ENCODE measurements around the gene CD2AP. TPM values are rescaled to one million over a fixed set of nuclear protein-coding genes. Genes with fewer than 3 reads are reported as not detected.

Gene CD2AP
- total RNA-seq, 2 donors from 2014 or later: 27.1 to 29.1 TPM

GRCh38 chr6:47631269-47631772, 153.7 kb downstream of the CD2AP start:
- Histone ChIP-seq H3K36me3 (no peaks in the 10 kb centered on the region), H3K4me1 (ENCODE audit: control insufficient read depth in 1 of 2, low read depth in 2 of 2) (peaks cover 3 to 5% of the 10 kb centered on the region in 2 donors), H3K4me3 (no peak overlapping the region), H3K27me3 (replicated peaks; ENCODE audit: insufficient read depth) (no peaks in the 10 kb centered on the region), H3K27ac (no peak overlapping the region), H3K9me3 (no peaks in the 10 kb centered on the region)
- ATAC-seq (ENCODE audit: insufficient number of reproducible peaks, low FRiP score, low read depth) (peak; percentile 13), DNase-seq (ENCODE audit: low spot score) (no peak)
- peak; percentile 54 for TF ChIP-seq CTCF (IDR thresholded peaks at IDR 0.05)

GRCh38 chr6:47631797-47632196, 154.2 kb downstream of the CD2AP start:
- Histone ChIP-seq H3K36me3 (no peaks in the 10 kb centered on the region), H3K27me3 (replicated peaks; ENCODE audit: insufficient read depth) (no peaks in the 10 kb centered on the region), H3K4me3 (no peak overlapping the region), H3K27ac (no peak overlapping the region), H3K4me1 (ENCODE audit: control insufficient read depth in 1 of 2, low read depth in 2 of 2) (peaks cover 3 to 5% of the 10 kb centered on the region in 2 donors), H3K9me3 (no peaks in the 10 kb centered on the region)
- ATAC-seq (ENCODE audit: insufficient number of reproducible peaks, low FRiP score, low read depth) (no peak), DNase-seq (ENCODE audit: low spot score) (no peak)
- TF ChIP-seq CTCF (IDR thresholded peaks at IDR 0.05): no peak

GRCh38 chr6:47633141-47633540, 155.6 kb downstream of the CD2AP start:
- H3K9me3 ChIP-seq: no peaks in the 10 kb centered on the region
- no peak for ATAC-seq (ENCODE audit: insufficient number of reproducible peaks, low FRiP score, low read depth)
- H3K4me1 ChIP-seq (ENCODE audit: control insufficient read depth in 1 of 2, low read depth in 2 of 2): peaks cover 3 to 5% of the 10 kb centered on the region in 2 donors

GRCh38 chr6:47634210-47635047, 156.8 kb downstream of the CD2AP start:
- Histone ChIP-seq H3K27me3 (replicated peaks; ENCODE audit: insufficient read depth) (no peaks in the 10 kb centered on the region), H3K36me3 (no peaks in the 10 kb centered on the region), H3K9me3 (no peaks in the 10 kb centered on the region), H3K27ac (no peak overlapping the region), H3K4me3 (no peak overlapping the region), H3K4me1 (ENCODE audit: control insufficient read depth in 1 of 2, low read depth in 2 of 2) (peaks cover 3 to 5% of the 10 kb centered on the region in 2 donors)
- ATAC-seq (ENCODE audit: insufficient number of reproducible peaks, low FRiP score, low read depth) (no peak), DNase-seq (ENCODE audit: low spot score) (no peak)
- no peak for TF ChIP-seq CTCF (IDR thresholded peaks at IDR 0.05)

More at GRCh38 chr6:47633141-47633540, 155.6 kb downstream of the CD2AP start:
- no peak for TF ChIP-seq CTCF (IDR thresholded peaks at IDR 0.05)
- H3K27ac ChIP-seq: no peak overlapping the region
- no peaks in the 10 kb centered on the region for H3K36me3 ChIP-seq
- no peak overlapping the region for H3K4me3 ChIP-seq
- H3K27me3 ChIP-seq (replicated peaks; ENCODE audit: insufficient read depth): no peaks in the 10 kb centered on the region
- no peak for DNase-seq (ENCODE audit: low spot score)

GRCh38 chr6:47646689-47647088, 169.1 kb downstream of the CD2AP start:
- Histone ChIP-seq H3K36me3 (no peaks in the 10 kb centered on the region), H3K4me1 (ENCODE audit: control insufficient read depth in 1 of 2, low read depth in 2 of 2) (peaks cover 3 to 12% of the 10 kb centered on the region in 2 donors), H3K27me3 (replicated peaks; ENCODE audit: insufficient read depth) (no peaks in the 10 kb centered on the region), H3K27ac (no peak overlapping the region), H3K4me3 (no peak overlapping the region), H3K9me3 (no peaks in the 10 kb centered on the region)
- TF ChIP-seq CTCF (IDR thresholded peaks at IDR 0.05): no peak
- DNase-seq (ENCODE audit: low spot score) (no peak), ATAC-seq (ENCODE audit: insufficient number of reproducible peaks, low FRiP score, low read depth) (no peak)

Measured in thoracic aorta (tissue), 2 donors.